HG03095 (cell line): ENCODE results near the gene POU2AF1.
A peak's percentile ranks its signal among the peaks of the same experiment; 100 is the strongest.

Experiments used
- ATAC-seq: cut with Tn5 transposase; IDR thresholded peaks from one replicate; pipeline ENCODE4 v1.9.1; 2021; ENCODE audit warnings: moderate library complexity; ENCODE audit not compliant: unreplicated experiment

The POU2AF1 gene

GRCh38 chr11:111363985-111364384, 15.1 kb downstream of the POU2AF1 start:
- peak; percentile 27 for ATAC-seq

GRCh38 chr11:111362887-111363411, 16.1 kb downstream of the POU2AF1 start:
- no peak for ATAC-seq

- no peak for ATAC-seq
Observed at GRCh38 chr11:111361874-111362273, 17.2 kb downstream of the POU2AF1 start.

GRCh38 chr11:111361052-111361801, 17.8 kb downstream of the POU2AF1 start:
- ATAC-seq: no peak

GRCh38 chr11:111360150-111361043, 18.7 kb downstream of the POU2AF1 start:
- ATAC-seq: no peak

- ATAC-seq: no peak
Observed at GRCh38 chr11:111359223-111360149, 19.6 kb downstream of the POU2AF1 start.

- no peak for ATAC-seq
Observed at GRCh38 chr11:111358038-111359001, 20.8 kb downstream of the POU2AF1 start.

- ATAC-seq: no peak
Observed at GRCh38 chr11:111357150-111358037, 21.7 kb downstream of the POU2AF1 start.

- ATAC-seq: no peak
Observed at GRCh38 chr11:111356660-111357048, 22.4 kb downstream of the POU2AF1 start.

GRCh38 chr11:111355956-111356659, 23.0 kb downstream of the POU2AF1 start:
- ATAC-seq: no peak

- no peak for ATAC-seq
Observed at GRCh38 chr11:111355101-111355500, 24.0 kb downstream of the POU2AF1 start.

- ATAC-seq: no peak
Observed at GRCh38 chr11:111354601-111354891, 24.5 kb downstream of the POU2AF1 start.

- no peak for ATAC-seq
Observed at GRCh38 chr11:111353776-111354600, 25.1 kb downstream of the POU2AF1 start.

- ATAC-seq: no peak
Observed at GRCh38 chr11:111352935-111353710, 26.0 kb downstream of the POU2AF1 start.

- no peak for ATAC-seq
Observed at GRCh38 chr11:111352231-111352746, 26.8 kb downstream of the POU2AF1 start.

- ATAC-seq: no peak
Observed at GRCh38 chr11:111351374-111352055, 27.6 kb downstream of the POU2AF1 start.
